Calu3 (cell line): Measurements from ENCODE around the gene ADGRG6. TPM values are rescaled to one million over a fixed set of nuclear protein-coding genes. Genes with fewer than 3 reads are reported as not detected.
A peak's percentile ranks its signal among the peaks of the same experiment; 100 is the strongest.

Experiments
- BruUV-seq: library from RNA; stranded (reverse); fragments of 400-500 nt; replicated peaks from 2 replicates; lab custom pipeline; 2021; lab: Mats Ljungman, UMichigan
- CTCF ChIA-PET: fragments of 300-600 bp; sonication (Branson Sonifier 250); formaldehyde crosslinking; loops from one replicate; lab custom pipeline; 2022; ENCODE audit warnings: antibody characterized with exemption; lab: Charles Lee
- DNase-seq: peaks from one replicate; pipeline ENCODE4 v3.0.0; 2022
- H3K27ac Mint-ChIP-seq: one replicate; pipeline ENCODE4 v1.8.0; 2022; ENCODE audit warnings: mixed read lengths; ENCODE audit not compliant: unreplicated experiment
- H3K27me3 Mint-ChIP-seq: one replicate; pipeline ENCODE4 v1.8.0; 2022; ENCODE audit warnings: mixed read lengths; ENCODE audit not compliant: unreplicated experiment
- H3K36me3 Mint-ChIP-seq: one replicate; pipeline ENCODE4 v1.8.0; 2022; ENCODE audit warnings: mild to moderate bottlenecking, moderate library complexity, mixed read lengths; ENCODE audit not compliant: insufficient read depth, unreplicated experiment
- H3K4me1 Mint-ChIP-seq: one replicate; pipeline ENCODE4 v1.8.0; 2022; ENCODE audit warnings: mild to moderate bottlenecking, low read depth, mixed read lengths; ENCODE audit not compliant: unreplicated experiment
- H3K4me3 Mint-ChIP-seq: one replicate; pipeline ENCODE4 v1.8.0; 2022; ENCODE audit warnings: mild to moderate bottlenecking, low read depth, moderate library complexity, mixed read lengths; ENCODE audit not compliant: unreplicated experiment
- H3K9me3 Mint-ChIP-seq: one replicate; pipeline ENCODE4 v1.8.0; 2022; ENCODE audit warnings: low read depth, mixed read lengths; ENCODE audit not compliant: unreplicated experiment
- CTCF ChIP-seq: fragments of 200-600 bp; IDR thresholded peaks from one replicate; pipeline ENCODE4 v1.8.0; 2022; ENCODE audit warnings: antibody characterized with exemption; ENCODE audit not compliant: unreplicated experiment
- intact Hi-C: fragments of 100-400 bp; cut with micrococcal nuclease; formaldehyde crosslinking; loops from one replicate; pipeline ENCODE4 v1.10.0; 2022; ENCODE audit not compliant: unreplicated experiment
- total RNA-seq: library from RNA; stranded (reverse); gene quantifications from 2 replicates; pipeline ENCODE4 v1.2.3, GENCODE V29; 2022

Gene ADGRG6
- total RNA-seq, 1 experiment from 2014 or later: 109 TPM

- no TSS peak for BruUV-seq
- H3K4me3 Mint-ChIP-seq: peak overlapping the region; percentile 94
- DNase-seq: no peak
- CTCF ChIA-PET: interaction anchor here (1.2 to 1.6 kb wide), 3 partner anchors 13 to 68 kb away, joined by 3 to 8 read pairs (median 4); no protein-coding TSS in a partner anchor
- peaks cover 27% of the 10 kb centered on the region for H3K4me1 Mint-ChIP-seq
- intact Hi-C loops: loop anchor here (5.0 kb wide), 1 partner anchor 153 kb away; the partner anchor contains the start of genes NMBR and VTA1
- H3K27me3 Mint-ChIP-seq: no peaks in the 10 kb centered on the region
- no peak for TF ChIP-seq CTCF
- no peaks in the 10 kb centered on the region for H3K9me3 Mint-ChIP-seq
- peaks cover 38% of the 10 kb centered on the region for H3K36me3 Mint-ChIP-seq
- peak overlapping the region; percentile 94 for H3K27ac Mint-ChIP-seq
Measured at GRCh38 chr6:142300302-142300701, 1.5 kb upstream of the ADGRG6 start.

- H3K4me1 Mint-ChIP-seq: peaks cover 26% of the 10 kb centered on the region
- CTCF ChIA-PET: interaction anchor here (0.7 to 1.6 kb wide), 4 partner anchors 12 to 74 kb away, joined by 3 to 8 read pairs (median 4); no protein-coding TSS in a partner anchor
- peak overlapping the region; percentile 94 for H3K4me3 Mint-ChIP-seq
Measured at GRCh38 chr6:142300758-142301650, 803 bp upstream of the ADGRG6 start.

GRCh38 chr6:142302421-142303175 lies 791 bp downstream of the ADGRG6 start:
- BruUV-seq: no TSS peak
- peak overlapping the region; percentile 94 for H3K4me3 Mint-ChIP-seq
- peaks cover 38% of the 10 kb centered on the region for H3K36me3 Mint-ChIP-seq
- H3K4me1 Mint-ChIP-seq: peaks cover 22% of the 10 kb centered on the region
- H3K27me3 Mint-ChIP-seq: no peaks in the 10 kb centered on the region
- DNase-seq: peak; percentile 53
- no peak for TF ChIP-seq CTCF
- peak overlapping the region; percentile 94 for H3K27ac Mint-ChIP-seq
- CTCF ChIA-PET: interaction anchor here (1.2 kb wide), 1 partner anchor 72 kb away, joined by 3 read pairs; no protein-coding TSS in a partner anchor
- intact Hi-C loops: loop anchor here (5.0 kb wide), 1 partner anchor 155 kb away; the partner anchor contains the start of genes NMBR and VTA1
- no peaks in the 10 kb centered on the region for H3K9me3 Mint-ChIP-seq

More at GRCh38 chr6:142300758-142301650, 803 bp upstream of the ADGRG6 start:
- Mint-ChIP-seq H3K27me3 (no peaks in the 10 kb centered on the region), H3K27ac (peak overlapping the region; percentile 94), H3K36me3 (peaks cover 38% of the 10 kb centered on the region), H3K9me3 (no peaks in the 10 kb centered on the region)
- no peak for TF ChIP-seq CTCF
- intact Hi-C loops: loop anchor here (5.0 kb wide), 1 partner anchor 154 kb away; the partner anchor contains the start of genes NMBR and VTA1
- DNase-seq: peak; percentile 70
- TSS peak; percentile 74 for BruUV-seq

GRCh38 chr6:142303176-142303533 lies 1.3 kb downstream of the ADGRG6 start:
- intact Hi-C loops: loop anchor here (5.0 kb wide), 1 partner anchor 156 kb away; the partner anchor contains the start of genes NMBR and VTA1
- H3K27ac Mint-ChIP-seq: peak overlapping the region; percentile 94
- TSS peak; percentile 41 for BruUV-seq
- H3K4me3 Mint-ChIP-seq: peak overlapping the region; percentile 94
- no peaks in the 10 kb centered on the region for H3K27me3 Mint-ChIP-seq
- CTCF ChIA-PET: interaction anchor here (1.2 kb wide), 1 partner anchor 71 kb away, joined by 3 read pairs; no protein-coding TSS in a partner anchor
- TF ChIP-seq CTCF: no peak
- no peak for DNase-seq
- H3K9me3 Mint-ChIP-seq: no peaks in the 10 kb centered on the region
- peaks cover 34% of the 10 kb centered on the region for H3K36me3 Mint-ChIP-seq
- peaks cover 17% of the 10 kb centered on the region for H3K4me1 Mint-ChIP-seq
